NCI-H146 (cell line): ENCODE measurements around the gene LCN6.
"Not testable (repeated sequence)": the region's sequence is repeated elsewhere in the genome, so short reads cannot be mapped to it uniquely, and the experiment has no call there.

ENCODE experiments used
- DNase-seq: peaks from one replicate; lab custom pipeline; 2025; lab: John Stamatoyannopoulos, UW

The LCN6 gene

GRCh38 chr9:136724772-136725171 is 23.6 kb downstream of the LCN6 start:
- DNase-seq, result no peak

- DNase-seq, result no peak
Measured at GRCh38 chr9:136723989-136724388, 24.3 kb downstream of the LCN6 start.

- no peak for DNase-seq
Measured at GRCh38 chr9:136723362-136723976, 24.9 kb downstream of the LCN6 start.

- no peak for DNase-seq
Measured at GRCh38 chr9:136722969-136723356, 25.4 kb downstream of the LCN6 start.

GRCh38 chr9:136722093-136722968 is 26.0 kb downstream of the LCN6 start:
- no peak for DNase-seq

GRCh38 chr9:136721339-136722092 is 26.8 kb downstream of the LCN6 start:
- DNase-seq, result no peak

GRCh38 chr9:136720898-136721338 is 27.4 kb downstream of the LCN6 start:
- no peak for DNase-seq

- no peak for DNase-seq
Measured at GRCh38 chr9:136720251-136720897, 28.0 kb downstream of the LCN6 start.

- no peak for DNase-seq
Measured at GRCh38 chr9:136719195-136719880, 29.0 kb downstream of the LCN6 start.

GRCh38 chr9:136718345-136719194 is 29.8 kb downstream of the LCN6 start:
- no peak for DNase-seq

- DNase-seq, result no peak
Measured at GRCh38 chr9:136717399-136717798, 30.9 kb downstream of the LCN6 start.

- DNase-seq, result no peak
Measured at GRCh38 chr9:136714893-136715274, 33.4 kb downstream of the LCN6 start.

- DNase-seq, result no peak
Measured at GRCh38 chr9:136714096-136714892, 34.0 kb downstream of the LCN6 start.

- peak; percentile 11 for DNase-seq
Measured at GRCh38 chr9:136713550-136713949, 34.8 kb downstream of the LCN6 start.

GRCh38 chr9:136712690-136713544 is 35.4 kb downstream of the LCN6 start:
- no peak for DNase-seq

GRCh38 chr9:136711751-136712689 is 36.3 kb downstream of the LCN6 start, which contains the start of gene DIPK1B:
Gene DIPK1B (plus strand): TSS chr9:136712572. CDS start chr9:136712666, 94 bp downstream.
- peak; percentile 60 for DNase-seq

GRCh38 chr9:136711219-136711648 is 37.1 kb downstream of the LCN6 start:
- not testable (repeated sequence) for DNase-seq
